SJSA1 (cell line): ENCODE results near the gene TGFBR2. TPM values are rescaled to one million over a fixed set of nuclear protein-coding genes. Genes with fewer than 3 reads are reported as not detected.
A peak's percentile ranks its signal among the peaks of the same experiment; 100 is the strongest.

Source experiments
- DNase-seq, 2 experiments: peaks; one replicate each; pipeline ENCODE4 v3.0.0-alpha.2; 2015 to 2020; ENCODE audit warnings: low spot score in 2 of 2, low read depth in 1 of 2
- H3K27ac ChIP-seq: fragments of 250-450 bp; sonication (Bioruptor Pico); 2 replicates; pipeline ENCODE4 v1.5.1; 2020; ENCODE audit warnings: mild to moderate bottlenecking, moderate library complexity
- H3K27me3 ChIP-seq: fragments of 250-450 bp; sonication (Bioruptor Pico); replicated peaks from 2 replicates; pipeline ENCODE4 v1.5.1; 2020; ENCODE audit warnings: mild to moderate bottlenecking, moderate library complexity
- H3K36me3 ChIP-seq: fragments of 250-450 bp; sonication (Bioruptor Pico); 2 replicates; pipeline ENCODE4 v1.5.1; 2020; ENCODE audit warnings: mild to moderate bottlenecking
- H3K4me1 ChIP-seq: fragments of 250-450 bp; sonication (Bioruptor Pico); replicated peaks from 2 replicates; pipeline ENCODE4 v1.6.1; 2021; ENCODE audit warnings: mild to moderate bottlenecking
- H3K4me3 ChIP-seq: fragments of 250-450 bp; sonication (Bioruptor Pico); 2 replicates; pipeline ENCODE4 v1.5.1; 2020; ENCODE audit warnings: mild to moderate bottlenecking
- H3K9me3 ChIP-seq: fragments of 250-450 bp; sonication (Bioruptor Pico); replicated peaks from 2 replicates; pipeline ENCODE4 v1.5.1; 2020; ENCODE audit warnings: mild to moderate bottlenecking
- total RNA-seq: library from RNA; depleted of rRNA; stranded (reverse); fragments of >200 nt; shearing (Covaris generic); gene quantifications from 2 replicates; pipeline ENCODE4 v1.2.3, GENCODE V29; 2014

TGFBR2 gene
- total RNA-seq, 1 experiment from 2014 or later, result 44.6 TPM

DNA sequence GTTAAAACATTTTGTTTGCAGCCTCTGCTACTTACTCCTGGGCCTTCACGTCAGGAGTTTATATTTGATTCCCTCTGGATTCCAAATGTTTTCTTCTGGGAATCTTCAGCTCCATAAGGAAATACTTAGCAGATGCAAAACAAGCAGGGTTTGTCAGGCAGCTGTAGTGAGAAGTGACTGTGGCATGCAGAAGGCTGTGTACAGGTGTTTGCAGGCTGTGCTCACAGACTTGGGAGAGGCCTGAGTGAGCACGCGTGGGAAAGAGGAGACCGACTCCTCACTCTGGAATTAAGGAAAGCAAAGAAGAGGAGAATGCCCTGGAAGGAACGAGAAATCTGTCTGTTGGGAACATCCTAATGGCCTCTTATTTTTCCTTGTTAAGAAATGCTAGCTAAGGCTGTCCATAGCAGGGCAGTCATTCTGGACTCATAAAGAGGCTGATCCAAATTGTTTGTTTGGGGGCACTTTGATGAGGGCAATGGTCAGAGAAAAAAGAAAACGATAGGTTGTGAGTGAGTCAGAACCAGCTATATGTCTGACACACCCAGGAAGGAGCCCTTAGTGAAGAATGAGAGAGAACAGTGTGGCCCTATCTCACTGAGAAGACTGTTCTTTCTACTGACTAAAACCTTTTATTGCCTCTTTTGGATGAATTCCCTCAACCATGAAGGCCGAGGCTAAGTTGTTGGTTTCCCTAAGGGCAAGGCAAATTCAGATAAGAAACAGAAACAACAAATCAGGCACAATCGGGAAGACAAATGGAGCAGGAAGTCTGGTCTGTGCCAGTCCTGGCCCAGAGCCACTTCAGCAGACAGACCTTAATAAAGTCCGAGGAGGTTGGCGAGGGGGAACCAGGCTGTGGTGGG lies 82.6 kb downstream of the TGFBR2 start:
- H3K27me3 ChIP-seq, result no peaks in the 10 kb centered on the region
- no peak overlapping the region for H3K4me3 ChIP-seq
- H3K36me3 ChIP-seq, result peaks cover 63% of the 10 kb centered on the region
- H3K27ac ChIP-seq, result peak overlapping the region; percentile 52
- peaks cover 31% of the 10 kb centered on the region for H3K4me1 ChIP-seq
- no peaks in the 10 kb centered on the region for H3K9me3 ChIP-seq
- peak in 1 of 2 experiments; percentile 39 for DNase-seq

DNA sequence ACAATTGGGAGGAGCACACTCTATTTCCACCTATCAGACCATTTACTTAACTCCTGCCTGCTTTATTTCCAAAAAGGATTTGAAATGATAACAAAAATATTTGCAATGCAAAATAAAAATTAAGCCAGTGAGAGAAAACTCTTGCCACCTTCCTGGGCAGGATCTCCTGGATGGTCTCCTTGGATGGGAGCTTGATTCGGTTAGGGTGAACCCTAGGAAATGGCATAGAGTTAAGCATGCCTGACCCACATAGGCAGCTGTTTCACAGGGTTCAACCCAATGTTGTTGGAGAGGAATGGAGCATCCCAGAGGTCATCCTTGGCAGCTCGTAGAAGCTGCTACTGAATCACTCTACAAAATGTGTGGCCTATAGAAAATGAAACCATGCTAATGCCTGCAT lies 83.8 kb downstream of the TGFBR2 start:
- Histone ChIP-seq H3K27me3 (no peaks in the 10 kb centered on the region), H3K4me1 (peaks cover 31% of the 10 kb centered on the region), H3K36me3 (peaks cover 62% of the 10 kb centered on the region), H3K9me3 (no peaks in the 10 kb centered on the region), H3K27ac (no peak overlapping the region), H3K4me3 (no peak overlapping the region)
- DNase-seq, result no peak

DNA sequence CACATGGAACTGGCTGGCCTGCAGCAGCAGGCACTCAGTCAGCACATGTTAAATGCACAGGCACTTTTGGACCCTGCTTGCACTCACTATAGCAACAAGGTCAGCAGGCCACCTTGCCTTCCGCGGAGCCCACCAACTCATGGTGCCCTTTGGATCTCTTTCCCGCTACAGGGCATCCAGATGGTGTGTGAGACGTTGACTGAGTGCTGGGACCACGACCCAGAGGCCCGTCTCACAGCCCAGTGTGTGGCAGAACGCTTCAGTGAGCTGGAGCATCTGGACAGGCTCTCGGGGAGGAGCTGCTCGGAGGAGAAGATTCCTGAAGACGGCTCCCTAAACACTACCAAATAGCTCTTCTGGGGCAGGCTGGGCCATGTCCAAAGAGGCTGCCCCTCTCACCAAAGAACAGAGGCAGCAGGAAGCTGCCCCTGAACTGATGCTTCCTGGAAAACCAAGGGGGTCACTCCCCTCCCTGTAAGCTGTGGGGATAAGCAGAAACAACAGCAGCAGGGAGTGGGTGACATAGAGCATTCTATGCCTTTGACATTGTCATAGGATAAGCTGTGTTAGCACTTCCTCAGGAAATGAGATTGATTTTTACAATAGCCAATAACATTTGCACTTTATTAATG lies 85.0 kb downstream of the TGFBR2 start:
- H3K27ac ChIP-seq, result no peak overlapping the region
- peaks cover 58% of the 10 kb centered on the region for H3K36me3 ChIP-seq
- H3K27me3 ChIP-seq, result no peaks in the 10 kb centered on the region
- H3K4me1 ChIP-seq, result peaks cover 31% of the 10 kb centered on the region
- no peak overlapping the region for H3K4me3 ChIP-seq
- DNase-seq, result no peak
- H3K9me3 ChIP-seq, result no peaks in the 10 kb centered on the region

DNA sequence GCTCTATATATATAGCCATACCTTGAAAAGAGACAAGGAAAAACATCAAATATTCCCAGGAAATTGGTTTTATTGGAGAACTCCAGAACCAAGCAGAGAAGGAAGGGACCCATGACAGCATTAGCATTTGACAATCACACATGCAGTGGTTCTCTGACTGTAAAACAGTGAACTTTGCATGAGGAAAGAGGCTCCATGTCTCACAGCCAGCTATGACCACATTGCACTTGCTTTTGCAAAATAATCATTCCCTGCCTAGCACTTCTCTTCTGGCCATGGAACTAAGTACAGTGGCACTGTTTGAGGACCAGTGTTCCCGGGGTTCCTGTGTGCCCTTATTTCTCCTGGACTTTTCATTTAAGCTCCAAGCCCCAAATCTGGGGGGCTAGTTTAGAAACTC lies 85.5 kb downstream of the TGFBR2 start:
- Histone ChIP-seq H3K27ac (no peak overlapping the region), H3K27me3 (no peaks in the 10 kb centered on the region), H3K9me3 (no peaks in the 10 kb centered on the region), H3K36me3 (peaks cover 53% of the 10 kb centered on the region), H3K4me1 (peaks cover 31% of the 10 kb centered on the region), H3K4me3 (no peak overlapping the region)
- no peak for DNase-seq

DNA sequence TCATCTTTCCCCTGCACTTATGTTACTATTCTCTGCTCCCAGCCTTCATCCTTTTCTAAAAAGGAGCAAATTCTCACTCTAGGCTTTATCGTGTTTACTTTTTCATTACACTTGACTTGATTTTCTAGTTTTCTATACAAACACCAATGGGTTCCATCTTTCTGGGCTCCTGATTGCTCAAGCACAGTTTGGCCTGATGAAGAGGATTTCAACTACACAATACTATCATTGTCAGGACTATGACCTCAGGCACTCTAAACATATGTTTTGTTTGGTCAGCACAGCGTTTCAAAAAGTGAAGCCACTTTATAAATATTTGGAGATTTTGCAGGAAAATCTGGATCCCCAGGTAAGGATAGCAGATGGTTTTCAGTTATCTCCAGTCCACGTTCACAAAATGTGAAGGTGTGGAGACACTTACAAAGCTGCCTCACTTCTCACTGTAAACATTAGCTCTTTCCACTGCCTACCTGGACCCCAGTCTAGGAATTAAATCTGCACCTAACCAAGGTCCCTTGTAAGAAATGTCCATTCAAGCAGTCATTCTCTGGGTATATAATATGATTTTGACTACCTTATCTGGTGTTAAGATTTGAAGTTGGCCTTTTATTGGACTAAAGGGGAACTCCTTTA lies 86.2 kb downstream of the TGFBR2 start:
- H3K27ac ChIP-seq, result no peak overlapping the region
- H3K27me3 ChIP-seq, result no peaks in the 10 kb centered on the region
- H3K36me3 ChIP-seq, result peaks cover 50% of the 10 kb centered on the region
- H3K4me1 ChIP-seq, result peaks cover 31% of the 10 kb centered on the region
- DNase-seq, result no peak
- H3K9me3 ChIP-seq, result no peaks in the 10 kb centered on the region
- no peak overlapping the region for H3K4me3 ChIP-seq

DNA sequence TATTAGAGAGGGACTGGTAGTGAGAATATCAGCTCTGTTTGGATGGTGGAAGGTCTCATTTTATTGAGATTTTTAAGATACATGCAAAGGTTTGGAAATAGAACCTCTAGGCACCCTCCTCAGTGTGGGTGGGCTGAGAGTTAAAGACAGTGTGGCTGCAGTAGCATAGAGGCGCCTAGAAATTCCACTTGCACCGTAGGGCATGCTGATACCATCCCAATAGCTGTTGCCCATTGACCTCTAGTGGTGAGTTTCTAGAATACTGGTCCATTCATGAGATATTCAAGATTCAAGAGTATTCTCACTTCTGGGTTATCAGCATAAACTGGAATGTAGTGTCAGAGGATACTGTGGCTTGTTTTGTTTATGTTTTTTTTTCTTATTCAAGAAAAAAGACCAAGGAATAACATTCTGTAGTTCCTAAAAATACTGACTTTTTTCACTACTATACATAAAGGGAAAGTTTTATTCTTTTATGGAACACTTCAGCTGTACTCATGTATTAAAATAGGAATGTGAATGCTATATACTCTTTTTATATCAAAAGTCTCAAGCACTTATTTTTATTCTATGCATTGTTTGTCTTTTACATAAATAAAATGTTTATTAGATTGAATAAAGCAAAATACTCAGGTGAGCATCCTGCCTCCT lies 87.2 kb downstream of the TGFBR2 start:
- H3K36me3 ChIP-seq, result peaks cover 40% of the 10 kb centered on the region

DNA sequence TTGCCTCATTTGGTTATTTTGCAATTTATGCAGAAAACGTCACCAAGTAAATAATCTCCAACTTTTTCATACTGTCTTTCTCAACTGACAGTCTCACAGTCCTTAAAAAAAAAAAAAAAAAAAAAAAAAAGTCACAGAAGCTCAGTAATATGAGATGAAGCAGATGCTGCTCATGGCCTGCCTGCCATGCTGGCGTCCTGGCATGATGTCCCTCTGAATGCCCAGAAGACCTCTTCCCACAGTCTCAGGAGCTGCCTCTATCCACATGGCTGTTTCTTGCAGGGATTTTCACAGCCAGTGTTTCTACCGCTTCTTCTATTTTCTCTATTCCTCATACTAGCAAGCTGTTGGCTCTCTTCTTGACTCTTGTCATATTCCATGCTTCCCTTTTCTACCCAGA lies 87.7 kb downstream of the TGFBR2 start:
- H3K36me3 ChIP-seq, result peaks cover 38% of the 10 kb centered on the region
- no peak overlapping the region for H3K4me3 ChIP-seq
- H3K9me3 ChIP-seq, result no peaks in the 10 kb centered on the region
- H3K27ac ChIP-seq, result no peak overlapping the region
- peaks cover 20% of the 10 kb centered on the region for H3K4me1 ChIP-seq
- no peaks in the 10 kb centered on the region for H3K27me3 ChIP-seq
- DNase-seq, result no peak

More for the DNA sequence above, 87.2 kb downstream of the TGFBR2 start:
- Histone ChIP-seq H3K27me3 (no peaks in the 10 kb centered on the region), H3K27ac (no peak overlapping the region), H3K4me3 (no peak overlapping the region), H3K4me1 (peaks cover 26% of the 10 kb centered on the region), H3K9me3 (no peaks in the 10 kb centered on the region)
- DNase-seq, result peak; percentile 59 to 62

DNA sequence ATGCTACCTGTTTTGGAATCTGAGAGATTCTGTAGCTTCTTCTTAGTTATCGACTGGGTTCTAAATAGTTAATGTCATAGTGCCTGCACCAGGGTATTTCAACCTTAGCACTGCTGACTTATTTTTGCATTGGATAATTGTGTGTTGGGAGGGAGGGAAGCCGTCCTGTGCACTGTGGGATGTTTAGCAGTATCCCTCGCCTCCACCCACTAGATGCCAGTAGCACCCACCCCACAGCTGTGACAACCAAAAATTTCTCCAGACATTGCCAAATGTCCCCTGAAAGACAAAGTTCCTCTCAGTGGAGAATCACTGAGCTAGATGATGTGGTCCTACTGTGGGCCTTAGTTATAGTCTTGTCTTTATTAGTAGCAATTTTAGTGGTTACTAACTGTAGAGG lies 88.3 kb downstream of the TGFBR2 start:
- no peak for DNase-seq
- Histone ChIP-seq H3K27me3 (no peaks in the 10 kb centered on the region), H3K4me1 (peaks cover 15% of the 10 kb centered on the region), H3K27ac (no peak overlapping the region), H3K4me3 (no peak overlapping the region), H3K36me3 (peaks cover 34% of the 10 kb centered on the region), H3K9me3 (no peaks in the 10 kb centered on the region)

DNA sequence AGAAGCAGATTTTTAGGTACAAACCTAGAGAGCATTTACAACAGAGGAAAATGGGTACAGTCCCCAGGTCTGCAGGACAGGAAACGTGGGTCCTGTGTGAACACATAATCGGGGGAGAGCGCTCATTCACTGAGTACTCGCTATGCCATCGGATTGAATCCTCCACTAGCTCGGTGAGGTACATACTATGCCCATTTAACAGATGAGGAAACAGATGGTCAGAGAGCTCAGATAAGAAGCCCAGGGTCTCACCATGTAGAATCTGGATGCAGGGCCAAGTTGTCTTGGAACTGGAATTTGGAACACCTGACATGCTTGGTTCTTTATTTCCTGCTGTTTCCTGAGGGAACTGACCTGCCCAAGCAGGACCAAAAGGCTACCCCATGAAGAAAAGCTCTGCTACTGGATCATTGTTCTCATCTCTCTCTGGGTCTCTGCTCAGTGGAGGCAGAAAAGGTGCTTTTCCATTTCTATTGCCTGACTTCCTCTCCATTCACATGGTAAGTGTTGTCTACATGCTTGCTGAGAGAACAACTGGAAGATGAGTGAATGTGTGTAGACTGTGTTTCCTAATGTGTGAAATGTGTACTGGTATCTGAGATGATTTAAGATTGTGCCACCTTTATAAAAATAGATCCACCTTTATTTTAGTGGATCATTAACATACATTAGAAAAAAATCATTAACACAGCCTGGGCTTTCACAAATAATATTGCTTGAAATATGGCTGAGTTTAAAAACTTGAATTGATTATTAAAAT lies 89.1 kb downstream of the TGFBR2 start:
- Histone ChIP-seq H3K27me3 (no peaks in the 10 kb centered on the region), H3K36me3 (peaks cover 26% of the 10 kb centered on the region), H3K4me1 (peaks cover 12% of the 10 kb centered on the region), H3K27ac (no peak overlapping the region), H3K4me3 (no peak overlapping the region), H3K9me3 (no peaks in the 10 kb centered on the region)
- no peak for DNase-seq

DNA sequence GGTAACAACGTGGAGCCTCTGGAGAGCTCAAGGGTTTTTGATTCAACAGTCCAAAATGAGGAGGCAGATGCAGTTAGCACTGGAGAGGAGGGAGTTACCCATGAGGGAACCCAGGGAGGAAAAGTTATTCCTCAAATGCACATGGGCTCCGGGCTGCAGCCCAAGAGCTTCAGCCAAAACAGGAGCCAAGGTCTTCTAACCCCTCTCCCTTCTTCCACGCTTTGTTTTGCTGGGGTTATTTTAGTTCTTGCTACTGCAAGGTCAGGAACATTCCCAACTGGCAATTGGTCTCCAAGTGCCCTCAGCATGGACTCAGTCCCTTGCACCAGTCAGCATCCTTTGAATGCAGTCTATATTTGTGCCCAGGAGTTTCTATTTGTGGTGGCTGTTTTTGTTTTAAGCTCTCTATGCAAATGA lies 90.0 kb downstream of the TGFBR2 start:
- peaks cover 16% of the 10 kb centered on the region for H3K36me3 ChIP-seq
- H3K4me1 ChIP-seq, result peaks cover 12% of the 10 kb centered on the region
- no peak overlapping the region for H3K4me3 ChIP-seq
- H3K27me3 ChIP-seq, result no peaks in the 10 kb centered on the region
- H3K27ac ChIP-seq, result no peak overlapping the region
- no peak for DNase-seq
- H3K9me3 ChIP-seq, result no peaks in the 10 kb centered on the region

DNA sequence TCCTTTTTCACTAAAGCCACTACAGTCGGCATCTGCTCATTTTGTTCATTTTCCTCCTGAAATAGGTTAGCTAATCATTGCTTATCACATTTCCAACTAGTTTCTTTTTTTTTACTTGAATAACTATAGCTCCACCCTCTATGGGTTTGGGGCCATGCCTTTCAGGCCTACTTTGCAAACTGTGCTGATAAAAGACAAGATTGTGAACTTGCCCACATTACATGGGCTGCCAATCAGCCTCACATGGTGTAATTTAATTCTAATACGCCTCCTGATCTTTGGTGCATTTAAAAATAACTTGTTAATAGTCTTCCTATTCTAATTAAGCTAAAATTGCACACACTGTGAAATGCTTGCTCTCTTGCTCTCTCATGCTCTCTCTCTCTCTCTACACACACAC lies 90.5 kb downstream of the TGFBR2 start:
- Histone ChIP-seq H3K36me3 (peaks cover 15% of the 10 kb centered on the region), H3K4me3 (no peak overlapping the region), H3K4me1 (peaks cover 12% of the 10 kb centered on the region), H3K9me3 (no peaks in the 10 kb centered on the region), H3K27ac (no peak overlapping the region), H3K27me3 (no peaks in the 10 kb centered on the region)
- DNase-seq, result no peak

DNA sequence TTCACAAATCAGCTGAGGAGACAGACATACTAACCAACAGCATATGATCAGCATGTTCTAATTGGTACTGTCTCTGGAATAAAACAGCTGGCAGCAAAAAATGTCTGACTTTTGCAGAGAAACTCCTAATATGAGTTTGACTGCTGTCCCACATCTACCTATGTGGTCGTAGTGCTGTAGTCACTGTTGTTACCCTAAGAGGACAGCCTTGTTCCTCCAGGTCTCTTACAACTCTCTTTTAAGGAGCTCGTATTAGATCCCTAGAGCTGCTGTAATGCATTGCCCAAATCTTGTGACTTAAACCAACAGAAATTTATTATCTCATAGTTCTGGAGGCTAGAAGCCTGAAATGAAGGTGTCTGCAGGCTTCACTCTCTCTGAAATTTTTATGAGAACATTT lies 92.1 kb downstream of the TGFBR2 start:
- H3K9me3 ChIP-seq, result peaks cover 6% of the 10 kb centered on the region; the same call in 1 of the 2 replicates
- DNase-seq, result no peak
- no peak overlapping the region for H3K27ac ChIP-seq
- H3K36me3 ChIP-seq, result peaks cover 4% of the 10 kb centered on the region
- H3K27me3 ChIP-seq, result no peaks in the 10 kb centered on the region
- peaks cover 3% of the 10 kb centered on the region; the same call in 1 of the 2 replicates for H3K4me1 ChIP-seq
- no peak overlapping the region for H3K4me3 ChIP-seq

DNA sequence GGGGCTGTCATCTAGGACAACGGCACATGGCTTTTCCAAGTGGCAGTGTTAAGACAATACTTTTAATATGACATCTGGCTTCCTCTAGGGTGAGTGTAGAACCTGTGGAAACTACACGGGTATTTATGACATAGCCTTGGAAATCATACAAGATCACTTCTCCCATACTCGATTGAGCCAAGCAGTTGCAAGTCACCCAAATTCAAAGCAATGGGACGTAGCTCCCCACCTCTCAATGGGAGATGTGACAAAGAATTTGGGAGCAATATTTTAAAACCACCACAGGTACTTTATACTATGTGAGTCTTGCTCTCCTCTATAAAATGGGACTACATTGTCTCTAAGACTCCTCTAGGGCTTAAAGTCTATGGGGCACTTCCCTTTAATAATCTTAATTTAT lies 93.5 kb downstream of the TGFBR2 start:
- no peaks in the 10 kb centered on the region for H3K4me1 ChIP-seq
- H3K9me3 ChIP-seq, result peaks cover 6% of the 10 kb centered on the region; the same call in 1 of the 2 replicates
- H3K4me3 ChIP-seq, result no peak overlapping the region
- DNase-seq, result no peak
- H3K36me3 ChIP-seq, result no peaks in the 10 kb centered on the region; the same call in 1 of the 2 replicates
- no peaks in the 10 kb centered on the region for H3K27me3 ChIP-seq
- H3K27ac ChIP-seq, result no peak overlapping the region
